GM21381 (cell line): ENCODE measurements around the gene LIM2.
A peak's percentile ranks its signal among the peaks of the same experiment; 100 is the strongest.
"Not testable (repeated sequence)": the region's sequence is repeated elsewhere in the genome, so short reads cannot be mapped to it uniquely, and the experiment has no call there.

ENCODE experiments used
- ATAC-seq: cut with Tn5 transposase; IDR thresholded peaks from one replicate; pipeline ENCODE4 v1.9.1; 2021; ENCODE audit warnings: mild to moderate bottlenecking, moderate library complexity; ENCODE audit not compliant: unreplicated experiment

LIM2 gene, protein sequence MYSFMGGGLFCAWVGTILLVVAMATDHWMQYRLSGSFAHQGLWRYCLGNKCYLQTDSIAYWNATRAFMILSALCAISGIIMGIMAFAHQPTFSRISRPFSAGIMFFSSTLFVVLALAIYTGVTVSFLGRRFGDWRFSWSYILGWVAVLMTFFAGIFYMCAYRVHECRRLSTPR

DNA sequence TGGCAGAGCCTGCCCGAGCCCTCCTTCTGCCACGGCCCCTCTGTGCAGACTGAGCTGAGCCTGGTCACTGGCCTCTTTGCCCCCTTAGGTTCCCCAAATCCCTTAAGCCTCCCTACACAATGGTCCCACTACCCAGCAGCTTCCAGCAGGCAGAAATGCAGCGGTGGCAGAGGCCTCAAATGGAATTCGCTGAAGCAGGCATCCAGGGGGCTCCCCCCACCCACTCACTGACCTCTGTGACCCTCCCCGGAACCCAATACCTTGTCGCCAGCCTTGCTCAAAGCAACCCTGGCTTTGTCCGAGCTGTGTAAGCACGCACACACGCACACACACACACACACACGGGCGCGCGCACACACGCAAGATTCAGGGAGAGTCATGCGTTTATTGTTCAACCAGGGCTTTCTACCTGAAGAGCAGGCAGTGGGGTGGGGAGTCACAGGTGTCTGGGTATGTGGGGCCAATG is at the start of gene LIM2:
TSS of gene LIM2 (minus strand) at position 51 of the 466 bp plus-strand sequence. CDS start 531 bp downstream, outside the sequence.
- no peak for ATAC-seq

DNA sequence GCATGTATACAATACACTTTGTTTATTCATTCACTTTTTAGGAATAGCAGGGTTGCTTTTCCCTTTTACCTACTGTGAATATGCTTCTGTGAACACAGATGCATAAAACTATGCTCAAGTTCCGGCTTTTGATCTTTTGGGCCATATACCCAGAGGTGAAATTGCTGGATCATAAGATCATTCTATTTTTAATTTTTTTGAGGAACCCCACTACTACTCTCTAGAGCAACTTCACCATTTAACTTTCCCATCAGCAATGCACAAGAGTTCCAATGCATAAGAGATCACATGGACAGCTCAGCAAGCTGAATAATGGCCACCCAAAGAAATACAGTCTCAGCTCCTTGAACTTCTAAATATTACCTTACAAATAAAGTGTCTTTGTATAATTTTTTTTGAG is 46.7 kb upstream of the LIM2 start:
- ATAC-seq, result no peak

DNA sequence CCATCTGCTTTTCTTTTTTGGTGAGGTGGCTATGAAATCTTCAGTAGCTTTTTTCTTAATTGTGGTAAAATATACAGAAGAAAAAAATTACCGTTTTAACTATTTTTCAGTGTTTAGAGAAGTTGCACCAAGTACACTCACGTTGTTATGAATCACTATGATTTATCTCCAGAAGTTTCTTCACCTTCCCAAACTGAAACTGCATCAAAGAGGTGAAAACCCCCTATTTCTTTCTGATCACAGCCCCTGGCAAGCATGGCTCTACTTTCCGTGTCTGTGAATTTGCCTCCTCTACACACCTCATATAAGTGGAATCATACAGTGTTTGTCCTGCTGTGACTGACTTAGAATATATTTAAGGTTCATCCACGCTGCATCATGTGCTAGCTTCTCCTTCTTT is 45.3 kb upstream of the LIM2 start:
- ATAC-seq, result no peak

DNA sequence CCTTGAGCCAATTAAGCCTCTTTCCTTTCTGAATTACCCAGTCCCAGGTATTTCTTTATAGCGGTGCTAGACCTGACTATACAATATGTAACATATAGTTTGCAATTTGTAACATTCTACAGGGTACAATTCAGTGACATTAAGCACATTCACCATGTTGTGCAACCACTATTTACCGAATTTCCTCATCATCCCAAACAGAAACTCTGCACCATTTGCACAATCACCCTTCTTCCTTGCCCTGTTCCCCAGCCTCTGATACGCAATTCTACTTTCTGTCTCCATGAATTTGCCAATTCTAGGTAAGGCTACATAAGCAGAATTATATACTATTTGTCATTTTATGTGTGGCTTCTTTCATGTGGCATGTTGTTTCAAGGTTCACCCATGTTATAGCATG is 43.4 kb upstream of the LIM2 start:
- ATAC-seq, result no peak

DNA sequence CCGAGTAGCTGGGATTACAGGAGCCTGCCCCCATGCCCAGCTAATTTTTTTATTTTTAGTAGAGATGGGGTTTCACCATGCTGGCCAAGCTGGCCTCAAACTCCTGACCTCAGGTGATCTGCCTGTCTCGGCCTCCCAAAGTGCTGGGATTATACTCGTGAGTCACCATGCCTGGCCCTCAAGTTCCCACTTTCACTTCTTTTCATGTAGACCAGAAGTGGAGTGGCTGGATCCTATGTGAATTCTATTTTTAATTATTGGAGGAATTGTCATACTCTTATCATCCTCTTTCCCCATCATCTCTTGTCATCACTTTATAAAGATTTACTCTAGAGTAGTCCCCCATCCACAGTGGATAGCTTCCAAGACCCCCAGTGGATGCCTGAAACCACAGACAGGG is 42.4 kb upstream of the LIM2 start:
- no peak for ATAC-seq

DNA sequence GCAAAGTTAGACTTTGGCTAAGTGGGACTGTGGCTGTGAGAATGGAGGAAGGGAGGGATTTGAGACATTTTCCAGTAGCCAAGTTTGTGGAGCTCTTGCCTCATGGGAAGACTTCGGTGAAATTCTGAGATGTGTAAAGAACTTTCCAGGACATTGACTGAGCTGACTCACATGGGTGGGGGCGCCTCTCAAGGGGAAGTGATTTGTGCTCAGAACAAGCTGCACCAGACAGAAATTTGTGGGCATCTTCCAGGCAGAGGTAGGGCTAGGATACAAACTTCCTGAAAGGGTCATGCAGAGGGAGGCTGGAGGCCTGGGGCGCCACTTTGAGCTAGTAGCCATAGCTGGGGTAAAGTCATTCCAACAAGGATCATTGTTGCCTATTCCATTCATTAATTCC is 39.4 kb upstream of the LIM2 start:
- ATAC-seq, result no peak

DNA sequence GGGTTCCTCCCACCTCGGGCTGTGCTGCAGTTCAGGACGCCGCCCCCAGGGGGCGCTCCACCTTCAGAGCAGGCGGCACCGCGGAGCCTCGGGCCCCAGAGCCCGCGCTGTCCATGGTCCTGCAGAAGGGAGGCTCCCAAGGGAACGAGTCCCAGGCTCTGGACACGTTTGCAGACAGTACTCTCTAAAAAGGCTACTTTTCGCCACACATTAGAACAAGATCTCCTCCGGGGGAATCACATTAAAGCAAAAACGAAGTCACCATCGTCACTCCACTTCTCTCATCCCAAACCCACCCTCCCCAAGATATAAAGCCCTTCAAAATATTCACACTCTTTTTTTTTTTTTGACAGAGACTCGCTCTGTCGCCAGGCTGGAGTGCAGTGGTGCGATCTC is 34.3 kb upstream of the LIM2 start:
- ATAC-seq, result no peak

DNA sequence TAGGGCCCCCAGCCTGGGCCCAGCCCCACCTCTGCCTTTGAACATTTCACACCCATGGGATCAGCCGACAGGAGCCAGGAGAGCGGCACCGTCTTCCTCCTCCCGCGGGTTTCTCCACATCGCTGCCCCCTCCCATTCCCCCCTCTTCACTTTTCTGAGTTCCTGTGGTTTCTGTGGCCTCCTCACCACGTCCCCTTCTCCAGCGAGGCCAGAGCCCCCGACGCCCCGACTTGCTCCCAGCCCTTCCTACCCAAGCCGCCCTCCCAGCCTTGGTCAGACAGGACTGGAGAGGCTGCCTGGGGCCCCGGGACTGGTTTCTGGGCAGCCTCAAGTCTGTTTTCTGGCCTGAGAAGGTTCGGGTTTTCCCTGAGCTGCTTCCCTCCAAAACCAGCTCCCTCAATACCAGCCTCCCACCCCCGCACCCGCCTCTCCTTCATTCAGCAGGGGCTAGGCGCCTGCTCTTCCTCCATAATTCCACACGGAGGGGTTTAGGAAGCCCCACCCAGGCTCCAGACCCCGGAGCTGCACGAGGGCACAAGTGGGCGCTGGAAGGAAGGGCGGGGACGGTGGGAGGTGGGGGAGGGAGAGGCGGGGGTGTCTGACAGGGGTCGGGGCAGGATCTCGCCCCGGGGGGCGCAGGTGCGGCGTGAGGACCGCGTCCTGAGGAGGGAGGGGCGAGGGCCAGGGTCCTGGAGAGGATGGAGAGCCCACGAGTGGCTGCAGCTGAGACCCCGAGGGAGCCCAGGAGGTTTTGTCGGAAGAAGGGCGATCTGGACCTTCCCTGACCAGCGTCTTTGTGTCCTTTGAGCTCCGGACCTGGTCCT is 33.7 kb upstream of the LIM2 start:
- ATAC-seq, result no peak

DNA sequence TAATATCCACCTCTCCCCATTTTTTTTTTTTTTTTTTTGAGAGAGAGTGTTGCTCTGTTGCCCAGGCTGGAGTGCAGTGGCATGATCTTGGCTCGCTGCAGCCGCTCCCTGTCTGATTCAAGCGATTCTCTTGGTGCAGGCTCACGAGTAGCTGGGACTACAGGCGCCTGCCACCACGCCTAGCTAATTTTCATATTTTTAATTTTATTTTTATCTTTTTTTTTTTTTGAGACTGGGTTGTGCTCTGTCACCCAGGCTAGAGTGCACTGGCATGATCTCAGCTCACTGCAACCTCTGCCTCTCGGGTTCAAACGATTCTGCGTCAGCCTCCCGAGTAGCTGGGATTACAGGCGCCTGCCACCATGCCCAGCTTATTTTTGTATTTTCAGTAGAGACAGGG is 32.7 kb upstream of the LIM2 start:
- not testable (repeated sequence) for ATAC-seq

DNA sequence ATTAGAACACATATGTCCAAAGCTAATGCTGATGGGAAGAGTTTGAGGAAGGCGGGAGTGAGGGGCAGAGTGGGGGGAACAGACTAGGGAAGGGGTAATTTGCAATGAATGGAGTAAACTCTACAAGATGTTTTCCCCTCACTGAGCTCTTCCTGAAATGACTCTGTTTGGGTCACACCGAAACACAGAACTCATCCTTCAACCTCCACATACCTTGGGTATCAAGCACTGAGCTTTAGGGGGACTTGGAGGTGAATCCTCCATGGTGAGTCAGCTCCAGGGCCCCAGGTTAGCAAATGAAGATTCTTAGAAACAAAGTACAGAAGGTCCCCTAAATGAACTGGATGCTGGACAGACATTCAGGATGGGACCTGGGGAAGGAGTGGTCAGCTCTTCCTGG is 30.9 kb upstream of the LIM2 start:
- ATAC-seq, result no peak

DNA sequence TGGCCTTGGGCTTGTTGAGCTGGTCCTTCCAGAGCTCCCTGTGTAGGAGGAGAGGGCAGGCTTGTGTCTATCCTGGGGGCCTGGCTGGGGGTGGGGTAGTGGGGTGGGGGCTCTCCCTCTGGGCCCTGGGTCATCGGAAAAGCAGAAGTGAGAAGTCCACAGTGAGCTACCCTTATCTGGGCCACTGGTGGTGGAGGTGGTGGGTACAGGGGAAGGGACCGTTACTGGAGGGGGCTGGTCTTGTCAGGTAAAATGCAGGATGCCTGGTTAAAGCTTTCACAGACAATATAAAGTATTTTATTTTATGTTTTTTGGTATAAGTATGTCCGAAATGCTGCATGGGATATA is 30.0 kb upstream of the LIM2 start:
- peak; percentile 20 for ATAC-seq

DNA sequence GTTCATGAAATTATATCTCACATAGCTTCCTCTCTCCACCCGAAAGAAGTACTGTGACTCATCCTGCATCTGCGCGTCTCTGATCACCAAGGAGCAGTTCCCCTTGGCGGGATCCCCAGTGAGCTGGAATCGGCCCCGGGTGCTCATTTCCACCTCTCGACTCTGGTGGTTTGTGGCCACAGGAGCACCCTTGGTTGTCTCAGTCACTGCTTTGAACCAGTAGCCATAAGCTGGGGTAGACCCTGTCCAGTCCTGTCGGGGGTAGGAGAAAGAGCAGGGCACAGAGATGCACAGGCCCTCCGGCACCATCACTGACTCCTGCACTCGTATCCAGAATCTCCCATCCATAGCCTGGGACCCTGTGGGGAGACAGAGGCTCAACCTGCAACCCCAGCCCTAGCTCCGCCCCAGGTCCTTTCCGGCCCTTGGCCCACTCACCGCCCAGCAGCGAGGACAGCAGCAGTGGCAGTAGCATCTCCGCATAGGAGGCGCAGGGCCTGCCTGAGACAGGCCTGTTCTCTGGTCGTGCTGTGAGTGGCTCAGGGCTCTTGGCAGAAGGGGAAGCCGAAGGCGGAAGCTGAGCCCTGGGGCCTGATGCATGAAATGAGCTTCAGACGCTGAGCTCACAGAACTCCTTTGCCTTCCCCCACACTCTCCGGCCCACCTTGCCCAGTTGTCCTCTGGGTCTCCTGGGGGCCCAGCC is 29.5 kb upstream of the LIM2 start, which contains the start of gene SIGLEC10:
TSS of gene SIGLEC10 (minus strand) at position 536 of the 703 bp plus-strand sequence. CDS start at position 475, 61 bp downstream.
- peak; percentile 60 for ATAC-seq

DNA sequence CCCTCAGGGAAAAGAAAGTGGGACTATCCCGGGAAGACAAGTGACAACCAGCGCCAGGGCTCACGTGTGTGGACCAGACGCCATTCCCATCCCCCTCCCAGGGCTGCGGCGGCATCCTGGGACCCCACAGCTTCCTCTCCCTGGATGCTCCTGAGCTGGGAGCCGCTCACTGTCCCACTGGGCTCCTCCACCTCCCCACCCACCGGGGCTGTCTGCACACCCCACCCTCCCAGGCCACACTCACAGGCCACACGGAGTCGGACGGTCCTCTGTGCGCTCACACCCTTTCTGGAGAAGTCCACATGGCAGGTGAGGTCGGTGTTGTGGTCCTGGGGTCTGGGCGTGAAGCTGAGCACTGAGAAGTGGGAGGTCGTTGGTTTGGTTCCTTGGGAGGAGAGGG is 28.6 kb upstream of the LIM2 start:
- not testable (repeated sequence) for ATAC-seq

DNA sequence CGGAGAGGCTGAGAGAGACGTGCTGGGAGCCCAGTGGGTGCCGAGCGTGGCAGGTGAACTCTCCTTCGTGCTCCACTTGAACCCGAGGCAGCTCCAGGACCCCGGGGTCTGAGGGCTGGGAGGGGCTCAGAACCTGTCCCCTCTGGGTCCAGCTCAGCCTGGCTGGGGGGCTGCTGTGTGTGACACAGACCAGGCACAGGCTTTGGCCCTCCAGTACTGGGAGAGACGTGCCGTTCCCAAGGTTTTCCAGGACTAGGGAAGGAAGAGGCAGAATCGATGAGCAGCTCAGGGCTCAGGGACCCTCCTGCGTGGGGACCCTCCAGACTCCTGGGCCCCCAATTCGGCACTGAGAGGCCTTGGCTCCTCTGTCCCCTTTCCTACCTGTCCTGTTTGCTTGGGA is 27.4 kb upstream of the LIM2 start:
- ATAC-seq, result no peak

DNA sequence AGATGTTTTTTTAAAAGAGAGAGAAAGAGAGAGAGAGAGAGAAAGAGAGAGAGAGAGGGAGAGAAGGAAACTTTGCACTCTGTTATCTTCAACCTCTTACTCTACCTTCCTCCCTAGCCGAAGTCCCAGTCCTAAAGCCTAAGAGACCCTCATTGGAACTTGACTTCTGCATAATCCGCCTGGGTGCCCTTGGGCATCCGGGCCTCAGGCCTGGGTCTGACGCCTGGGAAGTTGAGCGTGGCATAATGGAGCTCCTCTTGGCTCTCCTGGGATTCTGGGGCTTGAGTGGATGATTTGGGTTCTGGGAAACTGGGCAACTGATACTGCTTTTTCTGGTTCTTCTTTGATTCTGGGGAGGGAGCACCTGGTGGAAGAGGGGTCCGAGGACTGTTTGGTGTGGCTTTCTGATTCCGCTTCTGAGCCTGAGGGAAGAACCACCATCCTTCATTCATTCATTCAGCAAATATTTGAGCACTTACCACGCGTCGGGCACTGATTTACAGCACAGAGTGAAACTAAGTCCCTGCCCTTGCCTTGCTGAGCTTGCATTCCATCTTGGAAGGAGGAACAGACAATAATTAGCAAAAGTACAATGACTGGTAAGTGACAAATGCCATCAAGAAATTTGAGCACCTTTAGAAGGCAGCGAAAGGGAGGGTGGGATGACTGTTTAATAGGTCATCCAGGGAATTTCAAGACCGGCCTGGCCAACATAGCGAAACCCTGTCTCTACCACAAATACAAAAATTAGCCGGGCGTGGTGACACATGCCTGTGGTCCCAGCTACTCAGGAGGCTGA is 23.4 kb upstream of the LIM2 start:
- ATAC-seq, result no peak

DNA sequence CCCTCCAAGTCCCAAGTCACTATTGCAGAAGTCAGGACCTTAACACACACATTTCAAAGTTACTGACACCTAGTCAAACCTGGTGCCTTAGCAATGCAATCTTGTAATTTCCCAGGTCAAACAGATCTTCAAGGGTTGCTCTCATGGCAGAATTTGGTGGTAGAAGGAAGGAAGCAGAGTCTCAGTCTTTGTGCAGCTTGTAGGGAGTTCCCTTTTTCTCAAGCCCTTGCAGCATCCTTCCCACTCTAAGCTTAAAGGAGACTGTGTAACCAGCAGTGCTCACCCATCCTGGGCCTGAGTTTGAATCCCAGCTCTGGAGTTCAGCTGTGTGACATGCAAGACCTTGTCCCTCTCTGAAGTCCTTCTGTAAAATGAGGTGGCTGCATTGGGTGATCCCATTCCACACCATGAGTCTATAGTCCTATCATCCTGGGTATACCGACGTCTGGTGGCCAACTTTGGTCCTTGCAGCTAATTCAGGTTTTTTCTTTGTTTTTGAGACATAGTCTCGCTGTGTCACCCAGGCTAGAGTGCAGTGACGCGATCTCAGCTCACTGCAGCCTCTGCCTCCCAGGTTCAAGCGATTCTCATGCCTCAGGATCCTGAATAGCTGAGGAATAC is 19.8 kb upstream of the LIM2 start:
- ATAC-seq, result no peak

DNA sequence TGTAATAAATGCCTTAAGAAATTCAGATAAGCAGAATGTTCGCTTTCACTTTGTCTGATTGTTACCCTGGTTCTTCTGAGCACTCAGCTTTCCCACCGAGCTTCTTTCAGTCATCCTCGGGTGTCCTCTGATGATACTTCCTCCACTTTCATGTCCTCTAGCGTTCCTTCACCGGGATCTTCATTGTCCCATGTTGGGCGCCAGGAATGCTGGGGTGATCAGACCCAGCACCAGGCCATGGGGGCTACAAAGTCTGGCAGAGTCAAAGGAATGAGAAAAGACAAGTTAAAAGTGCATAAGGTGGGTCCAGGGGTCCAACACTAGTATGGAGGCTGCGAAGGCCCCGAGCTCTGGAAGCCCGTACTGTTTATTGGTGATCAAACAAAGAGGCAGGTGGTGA is 14.3 kb upstream of the LIM2 start:
- ATAC-seq, result no peak

DNA sequence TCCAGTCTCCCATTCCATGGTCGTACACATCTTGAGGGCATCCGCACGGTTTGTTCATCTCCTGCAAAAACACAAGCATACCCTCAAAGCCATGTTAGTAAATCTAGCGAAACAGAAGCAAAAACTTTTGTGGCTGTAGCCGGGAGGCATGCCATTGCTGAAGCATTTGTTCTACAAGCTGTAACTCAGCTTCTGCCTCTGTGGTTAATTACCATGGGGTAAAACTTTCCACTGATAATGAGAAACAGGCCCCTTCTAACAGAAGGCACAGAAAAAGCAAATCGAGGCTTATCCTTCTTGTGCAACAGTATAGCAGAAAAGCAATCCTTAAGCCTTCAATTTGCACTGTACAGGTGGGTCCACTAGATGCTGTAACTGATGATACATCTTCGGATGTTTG is 12.2 kb upstream of the LIM2 start:
- ATAC-seq, result not testable (repeated sequence)

DNA sequence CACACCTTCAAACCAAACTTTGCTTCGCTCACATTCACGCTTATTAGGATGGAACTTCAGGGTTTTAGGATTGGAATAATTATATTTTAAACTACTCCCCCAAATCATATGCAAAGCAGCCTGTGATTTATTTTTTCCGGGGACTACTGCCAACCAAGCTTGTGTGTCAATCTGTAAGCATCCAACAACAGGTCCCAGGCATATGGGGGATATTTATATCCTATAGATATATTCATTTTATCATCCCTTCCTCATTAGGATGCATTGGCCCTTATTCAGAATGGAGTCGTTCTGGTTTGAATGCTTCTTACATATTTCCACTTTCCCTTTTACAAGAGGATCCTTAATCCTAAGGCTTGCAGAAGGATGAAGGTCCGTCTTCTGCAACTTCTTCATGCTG is 11.5 kb upstream of the LIM2 start:
- ATAC-seq, result no peak

DNA sequence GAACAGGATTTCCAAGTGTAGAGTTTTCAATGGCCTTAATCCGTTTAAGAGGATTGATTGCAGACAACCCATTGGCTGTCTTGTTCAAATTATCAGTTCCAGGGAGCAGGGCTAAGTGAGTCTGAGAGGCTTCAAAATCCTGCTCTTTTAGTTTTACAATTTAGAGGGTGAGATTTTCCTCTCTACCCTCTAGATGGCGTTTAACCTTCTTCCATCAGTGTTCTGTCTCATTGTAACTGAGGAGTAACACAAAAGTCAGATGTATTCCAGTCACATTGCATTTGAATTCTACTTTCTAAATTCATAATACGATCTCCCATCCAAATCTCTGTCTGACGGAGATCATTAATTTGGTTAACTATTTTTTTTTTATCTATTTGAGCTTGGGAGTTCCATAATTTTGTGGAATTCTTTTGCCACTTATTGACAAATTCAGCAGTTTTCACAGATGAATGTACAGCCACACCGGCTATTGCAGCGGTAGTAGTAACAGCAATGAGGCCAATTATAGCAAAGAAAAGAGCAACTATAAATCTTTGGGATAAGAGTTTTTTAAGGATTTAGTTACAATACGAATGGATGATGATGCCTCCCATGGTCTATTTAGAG is 10.4 kb upstream of the LIM2 start:
- ATAC-seq, result no peak
